GM12878 (cell line): Measurements from ENCODE around the gene MCOLN2. TPM values are rescaled to one million over a fixed set of nuclear protein-coding genes. Genes with fewer than 3 reads are reported as not detected.
A peak's percentile ranks its signal among the peaks of the same experiment; 100 is the strongest.

Experiments
- ATAC-seq: fragments of 200-7000 bp; cut with Tn5 transposase; 3 replicates; pipeline ENCODE4 v1.9.1; 2020; ENCODE audit warnings: mild to moderate bottlenecking, moderate library complexity
- BruUV-seq: library from RNA; stranded (reverse); fragments of 400-500 nt; replicated peaks from 2 replicates; lab custom pipeline; 2021; lab: Mats Ljungman, UMichigan
- CTCF ChIA-PET: fragments of 300-600 bp; sonication (Branson Sonifier 250); formaldehyde crosslinking; extraction: SDS; loops from one replicate; lab custom pipeline; 2021; ENCODE audit warnings: inconsistent platforms; lab: Yijun Ruan, JAX
- POLR2A ChIA-PET: fragments of 350-600 bp; formaldehyde crosslinking; extraction: SDS; loops from one replicate; lab custom pipeline; 2021; ENCODE audit warnings: inconsistent platforms; lab: Charles Lee
- RAD21 ChIA-PET: fragments of 300-600 bp; sonication (Branson Sonifier 250); formaldehyde crosslinking; loops from one replicate; lab custom pipeline; 2023; ENCODE audit warnings: antibody characterized with exemption; ENCODE audit not compliant: unreplicated experiment; lab: Charles Lee
- SMC1A ChIA-PET: fragments of 300-600 bp; sonication (Branson Sonifier 250); formaldehyde crosslinking; loops from one replicate; lab custom pipeline; 2023; ENCODE audit not compliant: unreplicated experiment, uncharacterized antibody; lab: Charles Lee
- DNase-seq: peaks from one replicate; pipeline ENCODE4 v3.0.0-alpha.2; 2011; ENCODE audit warnings: low read depth, low spot score
- FAIRE-seq: peaks from 3 replicates; lab custom pipeline; 2011; peaks lifted over from hg19 to GRCh38; lab: Jason Lieb, UNC
- H2AFZ ChIP-seq: 2 replicates; pipeline ENCODE4 v1.6.0; 2011; ENCODE audit warnings: low read depth, low read length, control low read depth; ENCODE audit not compliant: control insufficient read depth
- H3K27ac ChIP-seq: 2 replicates; pipeline ENCODE4 v1.5.1; 2011; ENCODE audit warnings: control low read depth; ENCODE audit not compliant: control insufficient read depth, insufficient read depth
- H3K27me3 ChIP-seq, 2 experiments: replicated peaks in 1 of 2; 2 replicates each; pipeline versions ENCODE4 v1.6.0 to v1.6.1; 2011; ENCODE audit warnings: low read length in 1 of 2; ENCODE audit not compliant: control insufficient read depth in 2 of 2, insufficient read depth in 2 of 2
- H3K36me3 ChIP-seq, 2 experiments: 2 replicates each; pipeline ENCODE4 v1.5.1; 2011; ENCODE audit warnings: low read length in 1 of 2; ENCODE audit not compliant: control insufficient read depth in 2 of 2, insufficient read depth in 2 of 2
- H3K4me1 ChIP-seq: 2 replicates; pipeline ENCODE4 v1.6.1; 2011; ENCODE audit warnings: mild to moderate bottlenecking, low read length, moderate library complexity, mixed read lengths; ENCODE audit not compliant: control insufficient read depth, insufficient read depth
- H3K4me2 ChIP-seq: 2 replicates; pipeline ENCODE4 v1.6.0; 2011; ENCODE audit warnings: control low read depth; ENCODE audit not compliant: control insufficient read depth, insufficient read depth
- H3K4me3 ChIP-seq: fragments of 200-600 bp; sonication (generic); 2 replicates; pipeline ENCODE4 v1.5.1; 2016
- H3K79me2 ChIP-seq: 2 replicates; pipeline ENCODE4 v1.6.0; 2011; ENCODE audit warnings: low read length; ENCODE audit not compliant: control insufficient read depth, insufficient read depth
- H3K9ac ChIP-seq: 2 replicates; pipeline ENCODE4 v1.8.0; 2011; ENCODE audit warnings: low read length, control low read depth, mixed read lengths; ENCODE audit not compliant: control insufficient read depth, insufficient read depth
- H3K9me3 ChIP-seq: replicated peaks from 3 replicates; pipeline ENCODE4 v1.5.1; 2011; ENCODE audit warnings: mild to moderate bottlenecking, low read length; ENCODE audit not compliant: control insufficient read depth, insufficient read depth
- H4K20me1 ChIP-seq: 2 replicates; pipeline ENCODE4 v1.6.0; 2011; ENCODE audit not compliant: control insufficient read depth, insufficient read depth
- ATF7 ChIP-seq: fragments of 450-650 bp; IDR thresholded peaks from 2 replicates; pipeline ENCODE4 v1.6.1; 2016; ENCODE audit warnings: low read depth, mild to moderate bottlenecking
- BCLAF1 ChIP-seq: fragments of 450-650 bp; IDR thresholded peaks from 2 replicates; pipeline ENCODE4 v1.6.1; 2017; ENCODE audit warnings: antibody characterized with exemption, mild to moderate bottlenecking, moderate library complexity
- DPF2 ChIP-seq: fragments of 450-650 bp; IDR thresholded peaks from 2 replicates; pipeline ENCODE4 v1.6.1; 2017; ENCODE audit warnings: mild to moderate bottlenecking
- FOXM1 ChIP-seq: IDR thresholded peaks from 2 replicates; pipeline ENCODE4 v1.6.1; 2012; ENCODE audit warnings: low read depth, mild to moderate bottlenecking, inconsistent platforms, low read length, moderate library complexity
- GATAD2B ChIP-seq: fragments of 450-650 bp; conservative IDR thresholded peaks from 2 replicates; pipeline ENCODE4 v1.6.1; 2017; ENCODE audit warnings: low read depth, mild to moderate bottlenecking, moderate library complexity
- JUNB ChIP-seq: IDR thresholded peaks from 2 replicates; pipeline ENCODE4 v1.6.1; 2016; ENCODE audit warnings: antibody characterized with exemption, mild to moderate bottlenecking
- MTA2 ChIP-seq: fragments of 450-650 bp; IDR thresholded peaks from 2 replicates; pipeline ENCODE4 v1.6.1; 2016; ENCODE audit warnings: low read depth, mild to moderate bottlenecking, moderate library complexity
- MYB ChIP-seq: fragments of 150-350 bp; IDR thresholded peaks from 2 replicates; pipeline ENCODE4 v1.6.1; 2014; ENCODE audit warnings: mild to moderate bottlenecking, low read depth, low read length, borderline replicate concordance
- NFIC ChIP-seq: IDR thresholded peaks from 2 replicates; pipeline ENCODE4 v1.6.1; 2012; ENCODE audit warnings: low read depth, mild to moderate bottlenecking, inconsistent platforms, low read length, moderate library complexity
- NFYB ChIP-seq: IDR thresholded peaks from 2 replicates; pipeline ENCODE4 v1.6.1; 2011; ENCODE audit warnings: low read depth, mild to moderate bottlenecking, low read length, improper control_type of control experiment, moderate library complexity; ENCODE audit not compliant: insufficient read depth
- RAD51 ChIP-seq: fragments of 450-650 bp; IDR thresholded peaks from 2 replicates; pipeline ENCODE4 v1.6.1; 2016; ENCODE audit warnings: moderate library complexity, mild to moderate bottlenecking, inconsistent platforms
- RUNX3 ChIP-seq: IDR thresholded peaks from 2 replicates; pipeline ENCODE4 v1.6.1; 2012; ENCODE audit warnings: low read length, inconsistent platforms
- USF2 ChIP-seq: IDR thresholded peaks from 2 replicates; pipeline ENCODE4 v1.6.1; 2011; ENCODE audit warnings: low read depth, low read length, improper control_type of control experiment, borderline replicate concordance
- ZNF687 ChIP-seq: fragments of 450-650 bp; IDR thresholded peaks from 2 replicates; pipeline ENCODE4 v1.6.1; 2017; ENCODE audit warnings: mild to moderate bottlenecking, moderate library complexity
- WGBS: methylation state at CpG from one replicate; pipeline ENCODE4 v1.1.6; 2016; ENCODE audit warnings: low lambda C conversion rate; ENCODE audit not compliant: insufficient replicate concordance, insufficient coverage; ENCODE audit errors: missing lambda C conversion rate; 5-methylcytosine and 5-hydroxymethylcytosine counted together
- in situ Hi-C: fragments of 300-500 bp; cut with MboI; formaldehyde crosslinking; loops from 9 replicates; pipeline ENCODE4 v1.14.3; 2018; ENCODE audit warnings: mixed read lengths
- intact Hi-C: fragments of 100-400 bp; cut with micrococcal nuclease; formaldehyde crosslinking; loops from one replicate; pipeline ENCODE4 v1.14.2; 2022; ENCODE audit not compliant: unreplicated experiment
- polyA plus RNA-seq, 11 experiments: library from polyadenylated mRNA; depleted of rRNA in 4 of 11; unstranded in 6 of 11; stranded (reverse) in 5 of 11; fragments of >200 nt; fragmentation: Nextera tagmentation in 4 of 11; fragmentation: Illumina TruSeq in 1 of 11; extraction: Ambion mirVana in 4 of 11; extraction: Trizol in 1 of 11; gene quantifications; 1 replicate in 1 of 11; 2 replicates in 10 of 11; pipeline versions ENCODE4 v1.2.1 to v1.2.3, GENCODE V29; 2011 to 2016; ENCODE audit warnings: inconsistent platforms in 2 of 11, missing spikeins in 2 of 11, low read depth in 1 of 11
- total RNA-seq, 4 experiments: library from RNA; depleted of rRNA in 3 of 4; stranded (reverse); fragments of >200 nt in 3 of 4; fragmentation: Illumina TruSeq in 1 of 4; extraction: Trizol in 1 of 4; gene quantifications; 2 replicates each; pipeline versions ENCODE4 v1.2.1 to v1.2.3, GENCODE V29; 2013 to 2021

Gene MCOLN2
- total and polyA plus RNA-seq, 10 of the 15 experiments (the other 5 are each of a cell fraction or from before 2014, with no cell fraction given) = 25.9 to 233 (median 109) TPM

- TF ChIP-seq FOXM1 (peak; percentile 60; the same call in 1 of the 2 replicates), NFIC (peak; percentile 76), USF2 (no peak), ZNF687 (no peak), RUNX3 (peak; percentile 87)
- TF ChIP-seq, all 136 proteins: peak for 13
Measured at GRCh38 chr1:84971957-84972356, 25.0 kb downstream of the MCOLN2 start (continued).

- Histone ChIP-seq H3K4me2 (peak overlapping the region; percentile 57), H3K36me3 (peaks cover 3 to 20% of the 10 kb centered on the region in 2 experiments), H3K27ac (peak overlapping the region; percentile 85), H4K20me1 (peaks cover 5% of the 10 kb centered on the region; the same call in 1 of the 2 replicates), H3K27me3 (no peaks in the 10 kb centered on the region), H3K4me3 (no peak overlapping the region), H3K9me3 (no peaks in the 10 kb centered on the region; the same call in 2 of the 3 replicates), H3K4me1 (peaks cover 47% of the 10 kb centered on the region), H2AFZ (no peak overlapping the region), H3K79me2 (peaks cover 80% of the 10 kb centered on the region), H3K9ac (peak overlapping the region; percentile 24)
- in situ Hi-C loops = no loop called here
- SMC1A ChIA-PET = interaction anchor here (1.4 to 9.6 kb wide), 6 partner anchors 11 to 58 kb away, joined by 3 to 132 read pairs (median 56); partner anchors contain the start of gene MCOLN2
- peak; percentile 59 for FAIRE-seq
- CTCF ChIA-PET = interaction anchor here (0.6 to 4.1 kb wide), 7 partner anchors 10 to 290 kb away, joined by 3 to 36 read pairs (median 3); partner anchors contain the start of genes C1orf52 and MCOLN2
- BruUV-seq = no TSS peak
- WGBS = 19% methylated on average over 7 of the region's 7 CpGs
- intact Hi-C loops = loop anchor here (1.0 kb wide), 4 partner anchors 10 to 26 kb away; no protein-coding TSS in a partner anchor
- RAD21 ChIA-PET = interaction anchor here (2.3 to 5.4 kb wide), 5 partner anchors 11 to 58 kb away, joined by 8 to 56 read pairs (median 26); partner anchors contain the start of gene MCOLN2
- peak; percentile 92 for DNase-seq
- ATAC-seq = peak; percentile 62
- POLR2A ChIA-PET = interaction anchor here (0.6 to 2.1 kb wide), 5 partner anchors 10 to 242 kb away, joined by 3 to 12 read pairs (median 6); no protein-coding TSS in a partner anchor
- TF ChIP-seq RAD51 (peak; percentile 85), BCLAF1 (no peak), GATAD2B (peak; percentile 93), ATF7 (peak; percentile 78), JUNB (peak; percentile 91), MTA2 (peak; percentile 83), MYB (no peak), DPF2 (peak; percentile 66), NFYB (no peak)
Measured at GRCh38 chr1:84969489-84970250, 27.2 kb downstream of the MCOLN2 start.
